Neural cell (in vitro differentiated cells): Measurements from ENCODE around the gene RPL27.

Experiments used
- MXI1 ChIP-seq: fragments of 450-650 bp; conservative IDR thresholded peaks from 2 replicates; pipeline ENCODE4 v1.6.1; 2014; ENCODE audit warnings: antibody characterized with exemption, mild to moderate bottlenecking; ENCODE audit not compliant: poor library complexity, severe bottlenecking
- POLR2AphosphoS5 ChIP-seq: IDR thresholded peaks from 2 replicates; pipeline ENCODE4 v1.6.1; 2012
- REST ChIP-seq: IDR thresholded peaks from 2 replicates; pipeline ENCODE4 v1.6.1; 2012; ENCODE audit warnings: borderline replicate concordance
- TF ChIP-seq, protein P1 (sequence below): fragments of 450-650 bp; IDR thresholded peaks from 2 replicates; pipeline ENCODE4 v1.5.1; 2014; ENCODE audit warnings: antibody characterized with exemption, mild to moderate bottlenecking, moderate library complexity; ENCODE audit not compliant: poor library complexity, severe bottlenecking

DNA sequence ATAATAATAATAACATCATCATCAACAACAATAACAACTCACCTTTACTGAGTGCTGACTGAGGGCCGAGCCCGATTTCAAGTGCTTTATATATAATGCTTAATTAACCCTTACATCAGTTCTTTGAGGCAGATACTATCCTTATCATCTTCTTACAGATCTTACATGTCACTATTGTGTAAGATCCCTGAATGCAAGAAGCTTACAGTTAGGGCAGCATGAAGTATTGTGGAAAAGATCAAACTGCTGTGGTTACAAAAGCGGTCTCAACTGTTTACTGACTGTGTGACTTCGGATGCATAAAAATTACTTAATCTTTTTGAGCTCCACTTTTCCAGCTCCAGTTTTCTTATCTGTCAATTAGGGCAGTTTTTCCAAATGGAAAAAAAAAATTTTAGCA lies 20.7 kb downstream of the RPL27 start:
- TF ChIP-seq MXI1 (no peak), REST (no peak), POLR2AphosphoS5 (no peak)
- TF ChIP-seq, protein P1, sequence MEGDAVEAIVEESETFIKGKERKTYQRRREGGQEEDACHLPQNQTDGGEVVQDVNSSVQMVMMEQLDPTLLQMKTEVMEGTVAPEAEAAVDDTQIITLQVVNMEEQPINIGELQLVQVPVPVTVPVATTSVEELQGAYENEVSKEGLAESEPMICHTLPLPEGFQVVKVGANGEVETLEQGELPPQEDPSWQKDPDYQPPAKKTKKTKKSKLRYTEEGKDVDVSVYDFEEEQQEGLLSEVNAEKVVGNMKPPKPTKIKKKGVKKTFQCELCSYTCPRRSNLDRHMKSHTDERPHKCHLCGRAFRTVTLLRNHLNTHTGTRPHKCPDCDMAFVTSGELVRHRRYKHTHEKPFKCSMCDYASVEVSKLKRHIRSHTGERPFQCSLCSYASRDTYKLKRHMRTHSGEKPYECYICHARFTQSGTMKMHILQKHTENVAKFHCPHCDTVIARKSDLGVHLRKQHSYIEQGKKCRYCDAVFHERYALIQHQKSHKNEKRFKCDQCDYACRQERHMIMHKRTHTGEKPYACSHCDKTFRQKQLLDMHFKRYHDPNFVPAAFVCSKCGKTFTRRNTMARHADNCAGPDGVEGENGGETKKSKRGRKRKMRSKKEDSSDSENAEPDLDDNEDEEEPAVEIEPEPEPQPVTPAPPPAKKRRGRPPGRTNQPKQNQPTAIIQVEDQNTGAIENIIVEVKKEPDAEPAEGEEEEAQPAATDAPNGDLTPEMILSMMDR = no peak
